GM23338 (cell line): ENCODE measurements around the gene CCT6A. TPM values are rescaled to one million over a fixed set of nuclear protein-coding genes. Genes with fewer than 3 reads are reported as not detected.
"Not testable (repeated sequence)": the region's sequence is repeated elsewhere in the genome, so short reads cannot be mapped to it uniquely, and the experiment has no call there.

ENCODE experiments used
- ATAC-seq: fragments of 200-7000 bp; cut with Tn5 transposase; 3 replicates; pipeline ENCODE4 v1.9.1; 2020
- DNase-seq: peaks from one replicate; pipeline ENCODE4 v3.0.0-alpha.2; 2015; ENCODE audit warnings: low spot score
- H2AFZ ChIP-seq: fragments of 200-600 bp; sonication (generic); 2 replicates; pipeline ENCODE4 v1.8.0; 2016; ENCODE audit warnings: antibody characterized with exemption, mild to moderate bottlenecking, moderate library complexity
- H3F3A ChIP-seq: fragments of 200-600 bp; sonication (generic); replicated peaks from 2 replicates; pipeline ENCODE4 v1.8.0; 2017; ENCODE audit warnings: antibody characterized with exemption, mixed run types, low read depth
- H3K27ac ChIP-seq: fragments of 200-600 bp; sonication (generic); 2 replicates; pipeline ENCODE4 v1.6.1; 2016; ENCODE audit warnings: low read depth
- H3K27me3 ChIP-seq: fragments of 200-600 bp; sonication (generic); 2 replicates; pipeline ENCODE4 v1.8.0; 2016; ENCODE audit warnings: mild to moderate bottlenecking, mixed run types, moderate library complexity; ENCODE audit not compliant: insufficient read depth
- H3K36me3 ChIP-seq: fragments of 200-600 bp; sonication (generic); 2 replicates; pipeline ENCODE4 v1.8.0; 2016; ENCODE audit warnings: mild to moderate bottlenecking; ENCODE audit not compliant: insufficient read depth
- H3K4me1 ChIP-seq: fragments of 200-600 bp; sonication (generic); 2 replicates; pipeline ENCODE4 v1.8.0; 2016; ENCODE audit warnings: mild to moderate bottlenecking, moderate library complexity; ENCODE audit not compliant: insufficient read depth
- H3K4me2 ChIP-seq: fragments of 200-600 bp; sonication (generic); 2 replicates; pipeline ENCODE4 v1.7.1; 2017; ENCODE audit warnings: mixed run types
- H3K4me3 ChIP-seq: fragments of 200-600 bp; sonication (generic); 2 replicates; pipeline ENCODE4 v1.6.1; 2016; ENCODE audit warnings: mixed run types
- H3K79me2 ChIP-seq: fragments of 200-600 bp; sonication (generic); replicated peaks from 2 replicates; pipeline ENCODE4 v1.8.0; 2017; ENCODE audit warnings: mild to moderate bottlenecking; ENCODE audit not compliant: insufficient read depth
- H3K9me2 ChIP-seq: fragments of 200-600 bp; sonication (generic); 2 replicates; pipeline ENCODE4 v1.8.0; 2017; ENCODE audit not compliant: insufficient read depth
- H4K20me1 ChIP-seq: fragments of 200-600 bp; sonication (generic); replicated peaks from 2 replicates; pipeline ENCODE4 v1.8.0; 2017; ENCODE audit warnings: mild to moderate bottlenecking; ENCODE audit not compliant: insufficient read depth
- H3K27ac Mint-ChIP-seq: 2 replicates; pipeline ENCODE4 v1.8.0; 2020; ENCODE audit warnings: inconsistent platforms, mild to moderate bottlenecking, moderate library complexity, mixed read lengths
- H3K27me3 Mint-ChIP-seq: 3 replicates; pipeline ENCODE4 v1.8.0; 2022; ENCODE audit warnings: low read depth, mild to moderate bottlenecking, moderate library complexity, mixed read lengths, inconsistent platforms; ENCODE audit not compliant: insufficient read depth, poor library complexity
- H3K36me3 Mint-ChIP-seq: 3 replicates; pipeline ENCODE4 v1.8.0; 2021; ENCODE audit warnings: low read depth, mild to moderate bottlenecking, inconsistent platforms, moderate library complexity, mixed read lengths
- H3K4me1 Mint-ChIP-seq: 3 replicates; pipeline ENCODE4 v1.8.0; 2020; ENCODE audit warnings: mild to moderate bottlenecking, inconsistent platforms, mixed read lengths
- H3K4me3 Mint-ChIP-seq: 3 replicates; pipeline ENCODE4 v1.8.0; 2021; ENCODE audit warnings: moderate library complexity, mild to moderate bottlenecking, inconsistent platforms, mixed read lengths
- H3K9me3 Mint-ChIP-seq: 3 replicates; pipeline ENCODE4 v1.8.0; 2020; ENCODE audit warnings: moderate library complexity, mild to moderate bottlenecking, inconsistent platforms, mixed read lengths
- polyA plus RNA-seq: library from polyadenylated mRNA; unstranded; fragments of >200 nt; fragmentation: Nextera tagmentation; extraction: Ambion mirVana; gene quantifications from 2 replicates; pipeline ENCODE4 v1.2.1, GENCODE V29; 2016
- small RNA-seq: library from RNA; depleted of rRNA; stranded (forward); fragments of <200 nt; gene quantifications from one replicate; pipeline ENCODE3, GENCODE V24; 2014; ENCODE audit warnings: low replicate concordance
- total RNA-seq: library from RNA; depleted of rRNA; stranded (reverse); fragments of >200 nt; shearing (Covaris generic); gene quantifications from 2 replicates; pipeline ENCODE4 v1.2.3, GENCODE V29; 2014; rRNA removed

Gene CCT6A
- total and polyA plus RNA-seq, 2 experiments from 2014 or later = 266 to 505 TPM

- not testable (repeated sequence) for ATAC-seq, H3F3A ChIP-seq, DNase-seq, H3K4me3 ChIP-seq, H2AFZ ChIP-seq, H3K36me3 ChIP-seq, H3K27ac ChIP-seq, H3K27me3 ChIP-seq, H3K4me3 Mint-ChIP-seq, H3K9me2 ChIP-seq, H3K27me3 Mint-ChIP-seq, H3K4me2 ChIP-seq, H4K20me1 ChIP-seq, H3K27ac Mint-ChIP-seq, H3K4me1 ChIP-seq, H3K4me1 Mint-ChIP-seq, H3K79me2 ChIP-seq
- Mint-ChIP-seq H3K36me3 (peaks cover 18% of the 10 kb centered on the region), H3K9me3 (peaks cover 94% of the 10 kb centered on the region)
These were observed 60.7 kb downstream of the CCT6A start for GRCh38 chr7:56112244-56112643.

Small RNAs within 50 kb of the gene (small RNA-seq; reads per million reads assigned to genes)
- gene SNORA15 (0.30 reads per million, percentile 12 among the genes with 10 or more reads in this experiment), gene SNORA22B (0.10 reads per million)

Other genes starting within 250 kb of the CCT6A start
- not detected in 2 replicates for gene SEPTIN14, start 189.0 kb upstream of the CCT6A start, total RNA-seq
- gene SEPTIN14, start 189.0 kb upstream of the CCT6A start, polyA plus RNA-seq = not detected in 2 replicates
- gene ZNF713, start 164.3 kb upstream of the CCT6A start, total RNA-seq = 4.6 and 5.0 TPM in 2 replicates
- gene ZNF713, start 164.3 kb upstream of the CCT6A start, polyA plus RNA-seq = 2.1 and 2.6 TPM in 2 replicates
- gene MRPS17, start 99.9 kb upstream of the CCT6A start, total RNA-seq = 14.6 and 14.8 TPM in 2 replicates
- gene MRPS17, start 99.9 kb upstream of the CCT6A start, polyA plus RNA-seq = 100 and 104 TPM in 2 replicates
- gene NIPSNAP2, start 87.2 kb upstream of the CCT6A start, total RNA-seq = 29.8 and 30.0 TPM in 2 replicates
- 21.1 and 30.5 TPM in 2 replicates for gene NIPSNAP2, start 87.2 kb upstream of the CCT6A start, polyA plus RNA-seq
- gene PSPH, start 321 bp upstream of the CCT6A start, total RNA-seq = 143 and 149 TPM in 2 replicates
- gene PSPH, start 321 bp upstream of the CCT6A start, polyA plus RNA-seq = 35.8 and 38.3 TPM in 2 replicates
- gene SUMF2, start 12.5 kb downstream of the CCT6A start, total RNA-seq = 45.7 and 52.9 TPM in 2 replicates
- 31.4 and 32.9 TPM in 2 replicates for gene SUMF2, start 12.5 kb downstream of the CCT6A start, polyA plus RNA-seq
- gene PHKG1, start 41.2 kb downstream of the CCT6A start, total RNA-seq = not detected in 2 replicates
- 0.38 TPM in 1 of 2 replicates, not detected in the other for gene PHKG1, start 41.2 kb downstream of the CCT6A start, polyA plus RNA-seq
- not detected in 2 replicates for gene CHCHD2, start 54.7 kb downstream of the CCT6A start, total RNA-seq
- 0.94 and 1.8 TPM in 2 replicates for gene CHCHD2, start 54.7 kb downstream of the CCT6A start, polyA plus RNA-seq
- gene NUPR2, start 64.7 kb downstream of the CCT6A start, total RNA-seq = not detected in 2 replicates
- gene NUPR2, start 64.7 kb downstream of the CCT6A start, polyA plus RNA-seq = not detected in 2 replicates